Natural killer cell treated with Interleukin-12 subunit alpha and Interleukin-12 subunit beta and Interleukin-15 and Interleukin-18, amount 100 ng/mL, for 72 hours (primary cell): ENCODE measurements around the gene COQ2. TPM values are rescaled to one million over a fixed set of nuclear protein-coding genes. Genes with fewer than 3 reads are reported as not detected.
A peak's percentile ranks its signal among the peaks of the same experiment; 100 is the strongest.

Experiments
- ATAC-seq, 2 donors: fragments of 150-1000 bp; cut with Tn5 transposase in 1 of 2; sonication (Bioruptor Pico), chemical (Tn5 transposase) in 1 of 2; 2 replicates each; pipeline ENCODE4 v1.10.0; 2021
- DNase-seq: peaks from one replicate; pipeline ENCODE4 v3.0.0; 2022; ENCODE audit warnings: low spot score
- H3K27ac Mint-ChIP-seq, 2 donors: 1 replicate in 1 of 2; 2 replicates in 1 of 2; pipeline ENCODE4 v1.8.0; 2022; ENCODE audit warnings: mixed read lengths in 2 of 2, mild to moderate bottlenecking in 1 of 2, moderate library complexity in 1 of 2
- H3K27me3 Mint-ChIP-seq, 2 donors: 1 replicate in 1 of 2; 2 replicates in 1 of 2; pipeline ENCODE4 v1.8.0; 2022; ENCODE audit warnings: mixed read lengths in 2 of 2
- H3K36me3 Mint-ChIP-seq: one replicate; pipeline ENCODE4 v1.8.0; 2022; ENCODE audit warnings: mixed read lengths
- H3K4me1 Mint-ChIP-seq, 2 donors: 1 replicate in 1 of 2; 2 replicates in 1 of 2; pipeline ENCODE4 v1.8.0; 2022; ENCODE audit warnings: low read depth in 2 of 2, mixed read lengths in 2 of 2, mild to moderate bottlenecking in 1 of 2
- H3K4me3 Mint-ChIP-seq: one replicate; pipeline ENCODE4 v1.8.0; 2022; ENCODE audit warnings: mixed read lengths
- H3K9me3 Mint-ChIP-seq: 2 replicates; pipeline ENCODE4 v1.8.0; 2022; ENCODE audit warnings: mixed read lengths
- total RNA-seq, 2 donors: library from RNA; stranded (reverse); gene quantifications; one replicate each; pipeline ENCODE4 v1.2.3, GENCODE V29; 2022

The COQ2 gene
- total RNA-seq, 2 donors from 2014 or later, result 10.8 to 16.2 TPM

DNA sequence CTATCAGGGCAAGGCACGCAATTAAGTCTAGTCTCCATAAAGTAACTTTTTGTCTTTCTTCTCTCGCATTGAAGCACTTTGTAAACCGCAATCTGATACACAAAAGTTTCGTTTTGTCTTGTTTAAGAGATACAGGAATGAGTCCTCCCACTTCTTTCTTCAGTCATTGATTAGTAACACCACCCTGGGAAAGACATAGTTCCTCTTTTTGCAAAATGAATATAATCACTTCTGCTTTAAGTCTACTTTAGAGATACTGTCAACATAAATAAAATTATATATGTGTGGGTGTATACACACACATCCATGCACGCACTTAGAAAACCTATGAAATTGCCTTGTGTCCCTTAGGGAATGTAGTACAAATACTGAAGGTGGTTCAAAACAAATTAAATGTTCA, 11.7 kb downstream of the COQ2 start:
- peaks cover 14 to 21% of the 10 kb centered on the region in 2 donors for H3K4me1 Mint-ChIP-seq
- H3K27me3 Mint-ChIP-seq, result no peaks in the 10 kb centered on the region
- DNase-seq (no peak), ATAC-seq (peak in 1 of 2 donors; percentile 60)
- H3K4me3 Mint-ChIP-seq, result no peak overlapping the region
- peaks cover 5% of the 10 kb centered on the region for H3K36me3 Mint-ChIP-seq
- no peaks in the 10 kb centered on the region for H3K9me3 Mint-ChIP-seq
- H3K27ac Mint-ChIP-seq, result no peak overlapping the region

GRCh38 chr4:83269256-83269655, 15.3 kb downstream of the COQ2 start:
- H3K9me3 Mint-ChIP-seq, result no peaks in the 10 kb centered on the region
- ATAC-seq (no peak), DNase-seq (no peak)
- H3K27ac Mint-ChIP-seq, result no peak overlapping the region
- H3K27me3 Mint-ChIP-seq, result no peaks in the 10 kb centered on the region
- peaks cover 10 to 14% of the 10 kb centered on the region in 2 donors for H3K4me1 Mint-ChIP-seq
- no peak overlapping the region for H3K4me3 Mint-ChIP-seq
- H3K36me3 Mint-ChIP-seq, result no peaks in the 10 kb centered on the region

DNA sequence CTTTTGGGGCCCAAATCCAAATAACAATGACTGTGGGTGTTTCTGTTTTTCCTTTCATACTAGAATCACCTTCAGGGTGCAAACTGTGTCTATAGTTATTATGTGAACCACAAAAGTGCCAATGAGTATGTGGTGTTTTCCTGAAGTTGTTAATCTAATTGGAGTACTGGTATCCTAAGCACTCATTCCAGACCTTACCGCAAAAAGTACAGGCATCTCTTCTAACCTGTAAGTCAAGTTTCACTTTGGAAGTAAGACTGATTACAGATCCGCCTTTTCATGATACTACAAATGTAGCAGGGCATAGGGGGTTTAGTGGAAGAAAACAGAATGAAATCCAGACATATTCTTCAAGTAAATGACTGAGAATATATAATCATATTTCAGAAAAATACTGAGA, 16.1 kb downstream of the COQ2 start:
- ATAC-seq (no peak), DNase-seq (no peak)
- Mint-ChIP-seq H3K27me3 (no peaks in the 10 kb centered on the region), H3K36me3 (no peaks in the 10 kb centered on the region), H3K4me3 (peak overlapping the region; percentile 49), H3K27ac (peak overlapping the region; percentile 14 to 61), H3K9me3 (no peaks in the 10 kb centered on the region), H3K4me1 (peaks cover 10 to 14% of the 10 kb centered on the region in 2 donors)

GRCh38 chr4:83267830-83268475, 16.6 kb downstream of the COQ2 start:
- ATAC-seq (peak; percentile 40 to 83), DNase-seq (no peak)
- Mint-ChIP-seq H3K9me3 (no peaks in the 10 kb centered on the region), H3K4me1 (peaks cover 10 to 14% of the 10 kb centered on the region in 2 donors), H3K27me3 (no peaks in the 10 kb centered on the region), H3K4me3 (peak overlapping the region; percentile 49), H3K27ac (peak overlapping the region; percentile 14 to 61), H3K36me3 (peaks cover 1% of the 10 kb centered on the region)

DNA sequence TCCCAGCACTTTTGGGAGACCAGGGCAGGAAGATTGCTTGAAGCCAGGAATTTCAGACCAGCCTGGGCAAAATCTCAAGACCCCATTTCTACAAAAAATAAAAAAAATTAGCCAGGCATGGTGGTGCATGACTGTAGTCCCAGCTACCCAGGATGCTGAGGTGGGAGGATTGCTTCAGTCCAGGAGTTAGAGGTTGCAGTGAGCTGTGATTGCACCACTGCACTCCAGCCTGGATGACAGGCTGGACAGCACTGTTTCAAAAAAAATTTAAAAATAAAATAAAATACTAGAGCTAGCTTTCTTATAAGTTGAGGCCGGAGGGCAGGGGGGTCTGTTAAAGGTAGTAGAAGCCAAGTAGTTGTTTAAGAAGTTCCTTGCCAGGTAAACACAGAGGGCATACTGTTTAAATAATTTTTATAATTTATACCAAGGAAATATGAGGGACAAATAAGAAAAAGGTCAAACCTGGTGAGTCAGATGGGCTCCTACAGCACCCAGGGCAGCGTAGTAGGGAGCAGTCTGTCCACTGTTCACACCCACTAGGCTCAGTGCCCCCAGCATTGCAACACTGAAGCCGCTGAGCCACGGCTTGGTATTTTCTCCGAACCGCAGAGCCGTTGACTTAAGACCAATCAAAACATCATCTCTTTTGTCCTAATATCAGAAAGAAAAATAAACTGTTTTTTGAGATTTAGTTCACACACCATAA, 17.3 kb downstream of the COQ2 start:
- Mint-ChIP-seq H3K4me3 (no peak overlapping the region), H3K27me3 (no peaks in the 10 kb centered on the region), H3K4me1 (peaks cover 10 to 14% of the 10 kb centered on the region in 2 donors), H3K36me3 (peaks cover 5% of the 10 kb centered on the region), H3K27ac (peak overlapping the region in 1 of 2 donors; percentile 61), H3K9me3 (no peaks in the 10 kb centered on the region)
- peak; percentile 71 to 80 for ATAC-seq
- no peak for DNase-seq

DNA sequence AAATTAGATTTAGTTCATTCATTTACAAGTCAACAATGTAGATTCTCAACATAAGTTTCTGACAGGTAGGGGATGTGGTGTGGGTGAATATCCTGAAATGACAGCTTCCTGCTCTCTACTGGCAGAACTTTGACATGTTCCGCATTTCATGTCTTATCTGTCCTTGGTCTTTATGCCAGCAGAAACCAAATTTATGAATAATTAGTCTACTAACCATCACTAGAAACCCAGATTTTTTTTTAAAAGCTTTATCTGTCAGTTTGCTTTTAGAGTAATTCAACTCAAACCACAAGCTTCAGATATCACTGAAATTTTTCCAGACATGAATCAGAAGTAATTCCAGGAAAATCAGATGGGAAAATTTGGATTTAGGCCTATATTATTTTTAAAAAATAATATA, 17.9 kb downstream of the COQ2 start:
- no peak for DNase-seq
- no peaks in the 10 kb centered on the region for H3K27me3 Mint-ChIP-seq
- peaks cover 5% of the 10 kb centered on the region for H3K36me3 Mint-ChIP-seq
- H3K9me3 Mint-ChIP-seq, result no peaks in the 10 kb centered on the region
- no peak overlapping the region for H3K4me3 Mint-ChIP-seq
- peak in 1 of 2 donors; percentile 50 for ATAC-seq
- H3K4me1 Mint-ChIP-seq, result peaks cover 10 to 14% of the 10 kb centered on the region in 2 donors
- no peak overlapping the region for H3K27ac Mint-ChIP-seq

- H3K9me3 Mint-ChIP-seq, result no peaks in the 10 kb centered on the region
- H3K4me1 Mint-ChIP-seq, result peaks cover 16 to 24% of the 10 kb centered on the region in 2 donors
- H3K36me3 Mint-ChIP-seq, result peaks cover 5% of the 10 kb centered on the region
- ATAC-seq (no peak), DNase-seq (no peak)
- H3K27ac Mint-ChIP-seq, result peak overlapping the region in 1 of 2 donors; percentile 4
- no peaks in the 10 kb centered on the region for H3K27me3 Mint-ChIP-seq
- H3K4me3 Mint-ChIP-seq, result no peak overlapping the region
Measured at GRCh38 chr4:83263106-83263505, 21.5 kb downstream of the COQ2 start.

- peaks cover 5% of the 10 kb centered on the region for H3K36me3 Mint-ChIP-seq
- peak overlapping the region in 1 of 2 donors; percentile 4 for H3K27ac Mint-ChIP-seq
- no peaks in the 10 kb centered on the region for H3K27me3 Mint-ChIP-seq
- peaks cover 14 to 24% of the 10 kb centered on the region in 2 donors for H3K4me1 Mint-ChIP-seq
- no peak overlapping the region for H3K4me3 Mint-ChIP-seq
- no peaks in the 10 kb centered on the region for H3K9me3 Mint-ChIP-seq
- DNase-seq (no peak), ATAC-seq (no peak)
Measured at GRCh38 chr4:83262682-83263081, 21.9 kb downstream of the COQ2 start.

DNA sequence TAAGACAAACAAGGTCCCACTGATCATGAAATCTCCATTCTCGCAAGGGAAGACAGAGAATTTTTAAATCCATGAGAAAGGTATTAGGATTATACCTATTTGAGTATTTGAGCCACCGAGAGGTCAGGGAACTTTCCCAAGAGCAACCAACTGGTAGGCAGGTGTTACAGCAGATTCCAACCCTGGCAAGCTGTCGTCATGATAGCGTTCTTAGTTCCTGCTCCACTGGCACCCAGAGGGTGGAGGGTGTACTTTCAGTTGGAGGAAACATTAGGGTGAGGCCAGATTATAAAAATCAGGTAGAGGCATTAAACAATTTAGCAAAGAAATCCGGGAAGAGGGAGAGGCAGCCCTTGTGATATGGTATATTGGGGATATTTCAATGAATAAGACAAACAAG, 23.3 kb downstream of the COQ2 start:
- DNase-seq (no peak), ATAC-seq (no peak)
- Mint-ChIP-seq H3K27ac (no peak overlapping the region), H3K27me3 (no peaks in the 10 kb centered on the region), H3K4me1 (peaks cover 15 to 26% of the 10 kb centered on the region in 2 donors), H3K9me3 (no peaks in the 10 kb centered on the region), H3K4me3 (no peak overlapping the region), H3K36me3 (peaks cover 5% of the 10 kb centered on the region)

DNA sequence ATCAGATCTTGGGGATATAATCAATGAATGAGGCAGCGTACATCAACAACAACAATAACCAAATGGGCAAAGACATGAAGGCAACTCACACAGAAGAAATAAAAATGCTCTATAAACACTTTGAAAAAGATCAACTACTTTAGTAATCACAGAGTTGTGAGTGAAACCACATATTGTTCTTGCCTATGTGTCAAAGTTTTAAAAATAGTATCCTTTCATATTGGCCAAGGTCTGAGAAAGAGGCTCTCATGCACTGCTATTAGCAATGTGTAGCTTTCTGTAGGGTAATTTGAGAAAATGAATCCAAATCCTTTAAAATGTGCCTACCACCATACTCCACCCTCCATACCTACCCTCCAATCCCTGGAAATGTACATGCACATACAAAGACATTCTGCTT, 25.0 kb downstream of the COQ2 start:
- Mint-ChIP-seq H3K27me3 (no peaks in the 10 kb centered on the region), H3K36me3 (peaks cover 5% of the 10 kb centered on the region), H3K9me3 (no peaks in the 10 kb centered on the region), H3K4me3 (no peak overlapping the region), H3K4me1 (peaks cover 15 to 28% of the 10 kb centered on the region in 2 donors), H3K27ac (peak overlapping the region in 1 of 2 donors; percentile 1)
- ATAC-seq (no peak), DNase-seq (no peak)

- Mint-ChIP-seq H3K27me3 (no peaks in the 10 kb centered on the region), H3K4me3 (no peak overlapping the region), H3K9me3 (no peaks in the 10 kb centered on the region), H3K27ac (peak overlapping the region in 1 of 2 donors; percentile 52), H3K36me3 (peaks cover 5% of the 10 kb centered on the region), H3K4me1 (peaks cover 17 to 32% of the 10 kb centered on the region in 2 donors)
- no peak for DNase-seq
- ATAC-seq, result no peak
Measured at GRCh38 chr4:83258461-83258860, 26.1 kb downstream of the COQ2 start.

DNA sequence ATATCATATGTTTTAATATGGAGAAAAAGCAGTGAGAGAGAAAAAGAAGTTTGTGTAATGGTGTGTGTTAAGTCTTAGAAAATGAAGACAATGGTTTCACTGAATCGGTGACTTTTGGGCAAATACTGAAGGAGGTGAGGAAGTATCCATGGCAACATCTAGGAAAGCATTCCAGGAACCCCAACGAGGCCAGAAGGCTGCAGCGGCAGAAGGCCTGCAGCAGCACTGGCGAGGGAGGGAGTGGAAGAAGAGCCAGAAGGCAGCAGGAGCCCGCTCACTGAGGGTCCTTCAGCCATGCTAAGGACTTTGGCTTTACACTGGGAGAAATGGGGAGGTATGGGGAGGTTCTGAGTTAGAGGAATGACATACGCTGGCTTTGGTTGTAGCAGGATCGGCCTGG, 26.8 kb downstream of the COQ2 start:
- H3K9me3 Mint-ChIP-seq, result no peaks in the 10 kb centered on the region
- H3K4me1 Mint-ChIP-seq, result peaks cover 22 to 36% of the 10 kb centered on the region in 2 donors
- DNase-seq, result no peak
- H3K4me3 Mint-ChIP-seq, result no peak overlapping the region
- no peaks in the 10 kb centered on the region for H3K27me3 Mint-ChIP-seq
- peak overlapping the region in 1 of 2 donors; percentile 52 for H3K27ac Mint-ChIP-seq
- H3K36me3 Mint-ChIP-seq, result peaks cover 2% of the 10 kb centered on the region
- no peak for ATAC-seq

- H3K27ac Mint-ChIP-seq, result no peak overlapping the region
- DNase-seq (no peak), ATAC-seq (no peak)
- peaks cover 43 to 58% of the 10 kb centered on the region in 2 donors for H3K4me1 Mint-ChIP-seq
- no peaks in the 10 kb centered on the region for H3K9me3 Mint-ChIP-seq
- H3K4me3 Mint-ChIP-seq, result no peak overlapping the region
- no peaks in the 10 kb centered on the region for H3K27me3 Mint-ChIP-seq
- no peaks in the 10 kb centered on the region for H3K36me3 Mint-ChIP-seq
Measured at GRCh38 chr4:83255584-83255983, 29.0 kb downstream of the COQ2 start.

- peak overlapping the region; percentile 33 for H3K4me3 Mint-ChIP-seq
- no peaks in the 10 kb centered on the region for H3K27me3 Mint-ChIP-seq
- DNase-seq, result peak; percentile 84
- H3K36me3 Mint-ChIP-seq, result no peaks in the 10 kb centered on the region
- H3K4me1 Mint-ChIP-seq, result peaks cover 35 to 38% of the 10 kb centered on the region in 2 donors
- peak; percentile 66 to 82 for ATAC-seq
- peak overlapping the region in 1 of 2 donors; percentile 42 for H3K27ac Mint-ChIP-seq
- H3K9me3 Mint-ChIP-seq, result no peaks in the 10 kb centered on the region
Measured at GRCh38 chr4:83252782-83253405, 31.7 kb downstream of the COQ2 start.
